ENCODE measurements around the gene SORBS1.

The SORBS1 gene

DNA sequence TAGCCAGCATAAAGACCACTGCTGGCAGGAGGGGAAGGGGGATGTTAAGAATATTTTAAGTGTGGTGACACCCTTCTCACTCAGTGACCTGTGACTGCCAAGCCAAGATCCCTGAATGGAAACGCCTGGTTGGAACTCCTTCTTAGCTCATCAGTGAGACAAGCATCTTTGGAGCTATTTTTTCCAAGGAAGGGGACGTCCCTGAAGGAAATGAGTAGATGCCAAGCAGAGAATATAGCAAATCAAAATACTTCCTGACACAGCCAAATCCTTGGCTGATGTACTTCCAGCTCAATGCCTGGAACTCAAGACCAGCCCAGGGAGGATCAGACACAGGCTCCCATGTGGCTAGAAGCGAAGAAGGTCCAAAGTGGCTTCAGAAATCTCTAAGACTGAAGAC lies 82.2 kb downstream of the SORBS1 start:
- TF ChIP-seq, protein P1, sequence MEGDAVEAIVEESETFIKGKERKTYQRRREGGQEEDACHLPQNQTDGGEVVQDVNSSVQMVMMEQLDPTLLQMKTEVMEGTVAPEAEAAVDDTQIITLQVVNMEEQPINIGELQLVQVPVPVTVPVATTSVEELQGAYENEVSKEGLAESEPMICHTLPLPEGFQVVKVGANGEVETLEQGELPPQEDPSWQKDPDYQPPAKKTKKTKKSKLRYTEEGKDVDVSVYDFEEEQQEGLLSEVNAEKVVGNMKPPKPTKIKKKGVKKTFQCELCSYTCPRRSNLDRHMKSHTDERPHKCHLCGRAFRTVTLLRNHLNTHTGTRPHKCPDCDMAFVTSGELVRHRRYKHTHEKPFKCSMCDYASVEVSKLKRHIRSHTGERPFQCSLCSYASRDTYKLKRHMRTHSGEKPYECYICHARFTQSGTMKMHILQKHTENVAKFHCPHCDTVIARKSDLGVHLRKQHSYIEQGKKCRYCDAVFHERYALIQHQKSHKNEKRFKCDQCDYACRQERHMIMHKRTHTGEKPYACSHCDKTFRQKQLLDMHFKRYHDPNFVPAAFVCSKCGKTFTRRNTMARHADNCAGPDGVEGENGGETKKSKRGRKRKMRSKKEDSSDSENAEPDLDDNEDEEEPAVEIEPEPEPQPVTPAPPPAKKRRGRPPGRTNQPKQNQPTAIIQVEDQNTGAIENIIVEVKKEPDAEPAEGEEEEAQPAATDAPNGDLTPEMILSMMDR (IDR thresholded peaks at IDR 0.05; ENCODE audit: low read depth, low read length), result no peak
- no peak overlapping the region for H3K4me3 ChIP-seq (replicated peaks in 1 of 2; ENCODE audit: low read depth in 2 of 2, low read length in 2 of 2)
- peak in 1 of 2 donors; percentile 48 for DNase-seq (ENCODE audit: low read depth in 2 of 2)

DNA sequence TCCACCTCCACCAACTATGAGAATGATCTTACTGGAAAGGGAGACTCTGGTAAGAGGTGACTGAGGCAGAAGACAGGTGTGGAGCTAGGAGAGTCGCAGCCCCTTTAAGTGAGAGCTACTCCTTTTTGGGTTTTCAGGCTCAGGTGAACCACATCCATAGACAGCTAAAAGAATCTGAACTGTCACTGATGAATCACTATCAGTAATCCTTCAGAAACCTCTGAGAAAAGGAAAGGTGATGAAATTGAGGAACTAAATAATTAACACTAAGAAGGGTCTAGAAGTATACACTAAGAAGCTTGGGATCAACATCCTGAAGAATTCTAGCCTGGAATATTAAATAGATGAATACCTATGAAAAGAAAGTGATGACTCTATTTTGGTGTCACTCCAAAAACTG lies 83.0 kb downstream of the SORBS1 start:
- no peak overlapping the region for H3K4me3 ChIP-seq (replicated peaks in 1 of 2; ENCODE audit: low read depth in 2 of 2, low read length in 2 of 2)
- TF ChIP-seq, protein P1 (IDR thresholded peaks at IDR 0.05; ENCODE audit: low read depth, low read length), result no peak
- no peak for DNase-seq (ENCODE audit: low read depth in 2 of 2)

DNA sequence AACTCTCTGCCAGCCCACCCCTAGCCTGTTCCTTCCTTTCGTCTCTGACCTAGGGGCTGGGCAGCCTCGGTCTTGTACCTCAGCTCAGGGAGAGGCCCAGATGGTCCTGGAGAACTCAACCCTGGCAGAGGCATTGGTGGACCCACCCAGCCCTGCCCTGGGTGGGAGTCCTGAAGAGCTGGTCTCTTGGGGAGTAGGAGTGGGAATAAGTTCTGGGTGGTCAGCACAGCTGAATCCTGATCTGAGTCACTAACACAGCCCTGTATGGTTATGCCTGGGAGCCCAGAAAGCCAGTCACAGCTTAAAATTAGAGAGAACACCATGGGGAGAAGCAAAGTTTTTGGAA lies 84.0 kb downstream of the SORBS1 start:
- DNase-seq (ENCODE audit: low read depth in 2 of 2), result no peak
- TF ChIP-seq, protein P1 (IDR thresholded peaks at IDR 0.05; ENCODE audit: low read depth, low read length), result no peak

DNA sequence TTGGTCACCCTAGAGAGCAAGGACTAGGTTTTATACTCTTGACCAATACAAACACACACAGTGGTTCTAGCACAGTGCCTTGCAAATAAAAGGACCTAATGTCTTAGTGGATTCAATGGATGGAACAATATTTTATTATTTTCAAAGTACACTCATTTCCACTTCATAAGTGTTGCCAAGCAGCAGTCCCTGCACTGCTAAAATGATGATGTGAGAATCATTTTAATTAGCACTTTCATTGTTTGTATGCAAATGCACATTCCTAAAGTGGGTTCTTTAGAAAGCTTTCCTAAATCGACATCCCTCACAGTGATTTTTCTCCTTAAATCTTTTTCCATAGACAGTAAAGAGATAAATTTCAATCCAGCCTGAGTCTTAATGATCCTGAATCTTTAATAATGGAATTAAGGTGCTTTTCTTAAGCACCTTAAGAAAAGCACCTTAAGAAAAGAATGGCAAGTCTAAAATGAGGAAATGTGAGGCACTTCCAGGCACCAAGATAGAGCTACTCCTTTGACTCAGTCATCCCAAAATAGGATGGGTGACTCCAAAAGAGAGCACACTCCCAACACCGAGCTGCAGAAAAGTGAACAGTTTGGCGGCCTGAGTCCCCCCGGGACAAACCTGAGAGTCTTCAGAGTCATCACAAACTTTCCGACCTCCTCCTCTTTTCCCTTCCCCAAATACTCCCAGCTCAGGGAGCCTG lies 84.5 kb downstream of the SORBS1 start:
- TF ChIP-seq, protein P1 (IDR thresholded peaks at IDR 0.05; ENCODE audit: low read depth, low read length), result no peak

More for the DNA sequence above, 84.0 kb downstream of the SORBS1 start:
- no peak overlapping the region for H3K4me3 ChIP-seq (replicated peaks in 1 of 2; ENCODE audit: low read depth in 2 of 2, low read length in 2 of 2)

DNA sequence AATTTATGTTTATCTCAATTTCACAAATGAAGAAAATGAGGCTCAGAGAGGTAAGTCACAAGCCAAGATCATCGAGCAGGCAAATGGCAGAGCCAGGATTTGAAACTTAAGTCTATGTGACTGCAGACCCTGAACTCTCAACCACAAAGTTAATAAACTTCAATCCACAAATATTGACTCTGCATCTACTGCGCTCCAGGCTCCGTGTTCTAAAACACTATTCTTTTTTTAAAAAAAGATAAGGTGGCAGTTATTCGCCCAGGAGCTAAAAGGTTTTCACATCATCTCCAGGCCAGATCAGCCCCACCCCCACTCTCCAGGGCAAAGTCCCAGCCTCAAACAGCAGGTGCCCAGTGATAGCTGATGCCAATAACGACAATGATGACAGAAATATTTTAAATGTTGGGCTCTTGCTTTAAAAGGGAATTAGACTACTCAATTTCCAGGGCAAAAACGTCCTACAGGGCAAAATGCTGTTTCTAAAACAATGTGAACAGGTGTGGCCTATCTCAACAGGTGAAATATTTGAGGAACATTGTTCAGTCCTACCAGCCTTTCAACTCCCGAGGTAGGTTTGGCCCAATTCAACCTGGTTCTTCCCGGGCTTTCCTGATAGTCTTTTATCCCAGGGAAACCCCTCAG lies 85.2 kb downstream of the SORBS1 start:
- DNase-seq (ENCODE audit: low read depth in 2 of 2), result no peak
- TF ChIP-seq, protein P1 (IDR thresholded peaks at IDR 0.05; ENCODE audit: low read depth, low read length), result no peak
- H3K4me3 ChIP-seq (replicated peaks in 1 of 2; ENCODE audit: low read depth in 2 of 2, low read length in 2 of 2), result no peak overlapping the region

More for the DNA sequence above, 84.5 kb downstream of the SORBS1 start:
- H3K4me3 ChIP-seq (replicated peaks in 1 of 2; ENCODE audit: low read depth in 2 of 2, low read length in 2 of 2), result no peak overlapping the region
- DNase-seq (ENCODE audit: low read depth in 2 of 2), result no peak

DNA sequence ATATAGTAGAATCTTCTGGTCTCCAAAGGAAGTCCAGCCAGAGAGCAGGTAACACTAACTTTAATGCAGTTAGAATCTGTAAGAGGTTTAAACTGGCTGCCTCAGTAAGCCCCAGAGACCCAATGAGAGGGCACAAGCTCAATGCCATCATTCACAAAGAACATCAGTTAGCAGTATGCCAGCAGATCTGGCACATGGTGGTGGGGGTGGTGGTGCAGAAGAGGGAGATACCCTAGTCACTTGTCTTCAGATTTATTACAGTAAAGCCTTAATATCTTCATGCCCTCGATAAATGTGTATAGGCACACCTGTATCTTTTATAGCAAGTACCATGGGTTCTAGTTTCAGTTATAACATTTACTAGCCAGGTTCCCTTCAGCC lies 86.2 kb downstream of the SORBS1 start:
- TF ChIP-seq, protein P1 (IDR thresholded peaks at IDR 0.05; ENCODE audit: low read depth, low read length), result no peak
- DNase-seq (ENCODE audit: low read depth in 2 of 2), result no peak
- H3K4me3 ChIP-seq (replicated peaks in 1 of 2; ENCODE audit: low read depth in 2 of 2, low read length in 2 of 2), result no peak overlapping the region

Data from cardiac fibroblast (primary cell).